Breast epithelium (tissue), 3 donors: ENCODE results near the gene LSAMP.

Source experiments
- POLR2A ChIP-seq: fragments of 450-650 bp; IDR thresholded peaks from one replicate; pipeline ENCODE4 v1.6.1; 2016; ENCODE audit warnings: antibody characterized with exemption, mild to moderate bottlenecking, moderate library complexity
- POLR2AphosphoS5 ChIP-seq, 3 donors: sonication (generic); formaldehyde crosslinking; IDR thresholded peaks; one replicate each; pipeline ENCODE4 v1.6.1; 2017; ENCODE audit warnings: antibody characterized with exemption in 3 of 3
- TF ChIP-seq, protein P1 (sequence below), 3 donors: fragments of 450-650 bp; IDR thresholded peaks; one replicate each; pipeline ENCODE4 v1.5.1; 2016 to 2017; ENCODE audit warnings: antibody characterized with exemption in 3 of 3, mild to moderate bottlenecking in 3 of 3, moderate library complexity in 3 of 3

DNA sequence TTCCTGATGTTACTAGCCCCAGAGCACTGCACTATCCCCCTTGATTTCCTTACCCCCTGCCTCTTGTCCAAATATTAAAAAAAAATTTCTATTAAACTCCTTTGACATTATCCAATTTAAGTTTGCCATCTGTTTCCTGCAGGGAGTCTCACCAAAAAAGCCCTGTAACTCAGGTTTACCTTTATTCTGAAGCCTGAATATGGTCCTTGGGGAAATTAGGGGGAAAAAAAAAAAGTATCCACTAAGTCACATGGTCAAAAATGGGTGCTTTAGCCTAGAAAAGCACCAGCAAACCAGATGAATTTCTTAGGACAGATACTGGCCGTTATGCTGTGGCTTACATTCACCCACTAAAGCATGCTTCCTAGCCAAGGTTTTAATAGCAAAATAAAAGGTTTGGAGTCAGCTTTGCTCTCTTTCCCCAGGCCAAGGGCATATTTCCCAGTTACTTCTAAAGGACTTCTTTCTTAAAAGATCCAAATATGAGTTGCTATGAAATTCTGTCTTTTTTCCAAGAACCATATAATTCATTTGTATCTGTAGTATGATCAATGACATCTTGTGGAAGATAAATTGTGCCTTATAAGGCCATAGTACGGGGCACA, 394.9 kb downstream of the LSAMP start:
- TF ChIP-seq POLR2A (no peak), POLR2AphosphoS5 (IDR thresholded peaks at IDR 0.05) (no peak)
- TF ChIP-seq, protein P1, sequence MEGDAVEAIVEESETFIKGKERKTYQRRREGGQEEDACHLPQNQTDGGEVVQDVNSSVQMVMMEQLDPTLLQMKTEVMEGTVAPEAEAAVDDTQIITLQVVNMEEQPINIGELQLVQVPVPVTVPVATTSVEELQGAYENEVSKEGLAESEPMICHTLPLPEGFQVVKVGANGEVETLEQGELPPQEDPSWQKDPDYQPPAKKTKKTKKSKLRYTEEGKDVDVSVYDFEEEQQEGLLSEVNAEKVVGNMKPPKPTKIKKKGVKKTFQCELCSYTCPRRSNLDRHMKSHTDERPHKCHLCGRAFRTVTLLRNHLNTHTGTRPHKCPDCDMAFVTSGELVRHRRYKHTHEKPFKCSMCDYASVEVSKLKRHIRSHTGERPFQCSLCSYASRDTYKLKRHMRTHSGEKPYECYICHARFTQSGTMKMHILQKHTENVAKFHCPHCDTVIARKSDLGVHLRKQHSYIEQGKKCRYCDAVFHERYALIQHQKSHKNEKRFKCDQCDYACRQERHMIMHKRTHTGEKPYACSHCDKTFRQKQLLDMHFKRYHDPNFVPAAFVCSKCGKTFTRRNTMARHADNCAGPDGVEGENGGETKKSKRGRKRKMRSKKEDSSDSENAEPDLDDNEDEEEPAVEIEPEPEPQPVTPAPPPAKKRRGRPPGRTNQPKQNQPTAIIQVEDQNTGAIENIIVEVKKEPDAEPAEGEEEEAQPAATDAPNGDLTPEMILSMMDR (IDR thresholded peaks at IDR 0.05) = no peak
